NOMO-1 treated with DMSO at 0.1 percent for 48 hours (cell line): ENCODE results near the gene OR56A1.
A peak's percentile ranks its signal among the peaks of the same experiment; 100 is the strongest.
"Not testable (repeated sequence)": the region's sequence is repeated elsewhere in the genome, so short reads cannot be mapped to it uniquely, and the experiment has no call there.

Experiments
- DNase-seq: peaks from one replicate; lab custom pipeline; 2025; ENCODE audit not compliant: unreplicated experiment; lab: John Stamatoyannopoulos, UW

OR56A1 gene, protein sequence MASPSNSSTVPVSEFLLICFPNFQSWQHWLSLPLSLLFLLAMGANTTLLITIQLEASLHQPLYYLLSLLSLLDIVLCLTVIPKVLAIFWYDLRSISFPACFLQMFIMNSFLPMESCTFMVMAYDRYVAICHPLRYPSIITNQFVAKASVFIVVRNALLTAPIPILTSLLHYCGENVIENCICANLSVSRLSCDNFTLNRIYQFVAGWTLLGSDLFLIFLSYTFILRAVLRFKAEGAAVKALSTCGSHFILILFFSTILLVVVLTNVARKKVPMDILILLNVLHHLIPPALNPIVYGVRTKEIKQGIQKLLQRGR

DNA sequence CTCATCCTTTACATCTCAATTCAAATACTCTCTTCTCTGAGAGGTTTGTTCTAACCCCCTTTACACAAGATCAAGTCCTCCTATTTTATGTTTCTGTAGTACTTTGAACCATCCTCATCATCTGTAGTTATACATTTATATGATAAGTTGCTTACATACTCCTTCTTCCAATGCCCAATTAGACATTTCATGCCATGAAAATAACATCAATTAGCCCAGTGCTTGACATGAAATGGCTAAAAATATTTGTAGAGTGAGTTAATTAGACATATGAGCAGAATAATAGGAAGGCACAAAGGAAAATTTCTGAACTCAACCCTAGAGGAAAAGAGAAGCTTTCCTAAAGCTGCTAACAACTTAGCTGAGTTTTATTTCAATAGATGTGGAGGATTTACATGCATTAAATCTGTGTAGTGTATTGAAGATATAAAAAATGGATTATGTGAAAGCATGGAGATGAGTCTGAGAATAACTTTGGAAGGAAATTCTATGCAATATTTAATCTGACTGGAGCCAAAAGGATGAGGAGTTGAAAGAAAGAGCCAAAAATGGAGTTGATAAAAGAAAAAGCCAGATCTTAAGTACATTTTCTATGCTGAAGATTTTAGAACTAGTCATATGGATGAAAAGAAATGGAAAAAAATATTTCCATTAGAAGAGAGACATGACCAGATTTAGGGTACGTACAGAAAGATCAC is at the start of gene OR56A1:
OR56A1 (minus strand) TSS at position 51 of the 698 bp plus-strand sequence. CDS start 3,066 bp downstream, outside the sequence.
- DNase-seq, result no peak

DNA sequence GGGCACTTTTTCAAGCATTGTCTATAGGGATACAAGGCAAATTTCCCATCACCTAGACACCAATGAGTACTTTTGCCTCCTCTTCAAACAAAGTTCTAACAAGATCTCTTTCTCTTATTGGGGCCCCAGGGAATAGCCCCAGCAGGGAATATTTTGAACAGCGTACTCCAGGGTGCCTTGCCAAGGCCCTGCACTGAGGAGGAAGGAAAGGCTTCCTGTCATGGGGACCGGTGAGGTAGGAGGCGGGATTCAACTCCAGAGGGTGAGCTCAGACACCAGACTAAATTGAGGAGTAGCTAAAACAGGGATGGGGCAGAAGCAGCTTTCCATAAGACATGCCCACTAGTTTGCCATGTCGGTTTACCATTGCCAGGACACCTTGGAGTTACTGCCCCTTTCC is 48.9 kb upstream of the OR56A1 start:
- no peak for DNase-seq

GRCh38 chr11:6077723-6078122 is 47.2 kb upstream of the OR56A1 start:
- DNase-seq, result no peak

GRCh38 chr11:6076443-6076842 is 45.9 kb upstream of the OR56A1 start:
- not testable (repeated sequence) for DNase-seq

GRCh38 chr11:6067502-6067901 is 36.9 kb upstream of the OR56A1 start:
- no peak for DNase-seq

DNA sequence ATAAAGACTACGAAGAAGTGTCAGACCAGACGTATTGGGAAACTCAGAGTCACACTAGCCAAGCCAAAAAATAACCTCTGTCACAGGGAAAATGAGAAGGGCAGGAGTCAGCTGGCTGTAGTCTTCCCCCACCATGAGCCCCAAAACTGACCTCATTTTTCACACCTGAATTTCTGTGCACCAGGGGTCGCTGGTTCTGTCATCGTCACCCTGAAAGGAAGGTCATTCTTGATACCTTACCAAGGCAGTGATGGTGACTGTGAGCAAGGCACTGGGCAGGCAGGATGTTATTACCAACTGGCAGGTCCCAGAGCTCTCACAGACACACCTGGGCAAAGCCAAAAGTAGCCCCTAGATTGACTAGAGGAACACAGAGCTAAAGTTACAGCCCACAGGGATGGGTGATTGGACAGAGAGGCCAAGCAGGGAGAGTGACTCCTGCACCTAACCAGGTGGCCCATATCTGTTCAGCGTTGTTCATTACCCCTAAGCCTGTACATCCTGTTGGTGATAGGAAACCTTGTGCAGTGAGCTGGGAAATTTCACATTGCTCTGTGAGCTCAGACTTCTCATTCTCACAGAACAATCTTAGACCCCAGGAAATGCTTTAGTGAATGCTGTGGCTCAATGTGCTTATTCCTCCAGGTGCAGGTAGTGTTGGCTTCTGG is 32.3 kb upstream of the OR56A1 start:
- no peak for DNase-seq

DNA sequence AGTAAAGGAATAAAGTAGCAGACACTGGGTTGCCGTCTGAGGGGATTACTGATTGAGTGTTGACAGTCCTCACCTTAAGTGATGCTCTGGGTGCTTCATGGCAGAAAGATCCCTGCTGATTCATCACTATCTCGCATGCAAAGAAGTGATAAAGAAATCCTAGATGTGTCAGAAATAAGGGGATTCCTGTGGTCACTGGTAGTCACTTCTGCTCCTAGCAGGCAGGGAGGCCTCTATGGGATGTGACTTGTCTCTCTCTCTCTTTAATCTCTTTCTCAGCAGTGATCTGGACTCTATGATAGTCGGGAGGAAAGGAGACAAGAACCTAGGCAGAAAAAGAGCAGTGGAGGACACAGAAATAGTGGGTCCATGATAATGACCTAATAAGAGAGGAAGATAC is 30.9 kb upstream of the OR56A1 start:
- DNase-seq, result no peak

DNA sequence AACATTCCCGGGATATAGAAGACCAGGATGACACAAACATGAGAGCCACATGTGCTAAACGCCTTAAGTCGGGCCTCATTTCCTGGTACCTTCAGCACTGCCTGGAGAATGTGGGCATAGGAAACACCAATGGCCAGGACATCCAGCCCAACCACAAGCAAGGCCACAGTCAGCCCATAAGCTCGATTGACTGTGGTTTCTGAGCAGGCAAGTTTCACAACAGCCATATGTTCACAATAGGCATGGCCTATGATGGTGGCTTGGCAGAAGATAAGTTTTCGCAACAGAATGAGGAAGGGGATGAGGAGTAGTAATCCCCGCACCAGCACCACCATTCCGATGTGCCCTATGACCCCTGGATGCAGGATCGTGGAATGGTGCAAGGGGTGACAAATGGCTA is 26.9 kb upstream of the OR56A1 start:
- peak; percentile 8 for DNase-seq

- no peak for DNase-seq
Observed at GRCh38 chr11:6055569-6055968, 25.0 kb upstream of the OR56A1 start.

GRCh38 chr11:6052374-6052773 is 21.8 kb upstream of the OR56A1 start:
- DNase-seq, result no peak

- DNase-seq, result no peak
Observed at GRCh38 chr11:6040874-6041273, 10.3 kb upstream of the OR56A1 start.

DNA sequence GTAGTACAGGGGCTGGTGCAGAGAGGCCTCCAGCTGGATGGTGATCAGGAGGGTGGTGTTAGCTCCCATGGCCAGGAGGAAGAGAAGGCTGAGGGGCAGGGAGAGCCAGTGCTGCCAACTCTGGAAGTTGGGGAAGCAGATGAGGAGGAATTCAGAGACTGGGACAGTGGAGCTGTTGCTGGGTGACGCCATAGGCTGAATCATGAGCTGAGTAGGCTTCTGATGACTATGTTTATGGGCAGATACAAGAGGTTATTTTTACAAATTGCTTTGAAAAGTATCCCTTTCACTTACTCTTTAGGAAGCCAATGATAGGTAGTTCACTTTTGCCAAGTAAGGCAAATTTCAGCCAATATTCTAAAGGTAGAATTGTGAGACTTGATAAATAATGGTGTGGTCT is 3.1 kb downstream of the OR56A1 start:
- no peak for DNase-seq

DNA sequence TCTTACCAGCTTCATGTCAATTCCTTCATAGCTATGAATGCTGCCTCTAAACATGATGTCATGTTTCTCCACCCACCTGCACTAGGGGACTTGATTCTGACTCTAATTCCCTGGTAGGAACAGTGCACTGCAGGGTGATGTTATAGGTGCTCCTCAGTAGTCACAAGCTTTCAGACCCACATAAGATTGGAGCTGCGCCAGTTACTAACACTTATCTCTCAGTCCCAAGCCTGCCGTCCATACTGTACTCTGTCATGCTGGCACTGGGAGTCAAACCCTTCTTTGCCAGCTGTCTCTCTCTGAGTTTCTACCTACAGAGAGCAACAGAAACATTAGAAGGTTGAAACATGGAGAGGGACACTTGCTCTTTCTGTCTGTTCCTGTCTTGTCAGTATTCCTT is 5.5 kb downstream of the OR56A1 start:
- DNase-seq, result no peak

DNA sequence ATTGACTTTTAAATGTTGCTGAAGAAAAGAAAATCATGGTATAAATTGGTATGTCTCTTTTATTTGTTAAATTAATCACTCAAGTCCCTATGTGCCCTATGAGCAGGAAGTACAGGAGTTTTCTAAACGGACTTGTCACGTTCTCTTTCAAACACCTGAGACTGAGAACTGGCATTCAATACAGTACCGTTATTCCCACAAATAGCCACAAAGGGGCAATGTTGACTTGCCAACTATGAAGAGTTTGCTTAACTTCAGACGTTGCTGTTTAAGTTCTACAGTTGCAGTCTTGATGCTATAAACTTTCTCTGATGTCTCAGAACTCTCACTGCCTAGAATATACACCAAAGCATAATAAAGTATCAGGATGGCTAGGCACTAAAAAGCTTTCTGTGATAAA is 7.6 kb downstream of the OR56A1 start:
- peak; percentile 67 for DNase-seq

DNA sequence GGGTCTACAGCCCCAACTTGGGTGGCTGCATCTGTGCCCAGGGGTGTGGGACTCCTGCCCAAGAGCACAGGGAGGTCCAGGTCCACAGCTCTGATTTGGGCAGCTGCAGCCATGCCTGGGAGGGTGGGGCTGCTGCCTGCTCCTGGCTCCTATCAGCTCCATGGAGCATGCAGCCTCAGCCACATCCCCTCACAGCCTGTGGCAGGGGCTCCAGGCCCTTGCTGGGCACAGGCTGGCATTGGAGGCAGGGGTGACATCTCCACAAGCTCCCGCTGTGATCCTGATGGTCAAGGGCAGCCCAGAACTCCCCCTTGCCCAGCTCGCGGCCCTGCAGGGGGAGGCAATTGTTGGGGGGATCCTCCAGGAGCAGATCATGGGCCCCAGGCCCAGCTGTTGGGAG is 17.5 kb downstream of the OR56A1 start:
- no peak for DNase-seq

- DNase-seq, result peak; percentile 48
Observed at GRCh38 chr11:6012035-6012668, 18.4 kb downstream of the OR56A1 start.

GRCh38 chr11:6006846-6007245 is 23.7 kb downstream of the OR56A1 start, which contains the start of gene OR56A4:
TSS of gene OR56A4 (minus strand) at chr11:6006946. CDS start at chr11:6002992, 3,954 bp downstream.
- DNase-seq, result no peak

DNA sequence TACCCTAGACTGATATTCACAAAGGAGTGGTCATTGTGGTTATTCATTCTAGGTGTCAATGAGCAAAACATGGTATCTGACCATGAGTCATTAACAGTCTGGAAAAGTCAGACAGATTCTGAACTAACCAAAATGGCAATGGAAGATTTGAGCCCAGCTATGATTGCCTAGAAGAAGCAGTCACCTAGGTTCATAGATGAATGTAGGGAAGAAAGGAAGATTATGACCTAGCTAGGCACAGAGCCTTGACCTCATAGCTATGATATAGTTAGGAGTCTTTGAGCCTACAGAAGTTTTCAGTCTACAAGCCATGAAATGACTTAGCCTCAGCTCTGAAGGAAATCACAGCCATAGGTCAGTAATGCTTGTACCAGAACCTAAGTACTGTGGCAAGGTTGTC is 24.2 kb downstream of the OR56A1 start:
- no peak for DNase-seq

DNA sequence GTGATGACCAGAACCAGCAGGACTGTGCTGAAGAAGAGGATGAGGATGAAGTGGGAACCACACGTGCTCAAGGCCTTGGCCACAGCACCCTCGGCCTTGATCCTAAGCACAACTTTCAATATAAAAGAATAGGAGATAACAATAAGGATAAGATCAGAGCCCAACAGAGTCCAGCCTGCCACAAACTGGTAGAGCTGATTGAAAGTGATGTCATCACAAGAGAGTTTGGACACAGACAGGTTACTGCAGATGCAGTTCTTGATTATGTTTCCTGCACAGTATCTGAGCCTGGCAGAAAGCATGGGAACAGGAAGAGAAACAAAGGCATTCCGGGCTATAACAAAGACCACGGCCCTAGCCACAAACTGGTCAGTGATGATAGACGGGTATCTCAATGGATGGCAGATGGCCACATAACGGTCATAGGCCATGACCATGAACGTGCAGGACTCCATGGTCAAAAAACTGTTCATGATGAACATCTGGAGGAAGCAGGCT is 28.3 kb downstream of the OR56A1 start:
- DNase-seq, result no peak

- no peak for DNase-seq
Observed at GRCh38 chr11:5994791-5995190, 35.8 kb downstream of the OR56A1 start.

DNA sequence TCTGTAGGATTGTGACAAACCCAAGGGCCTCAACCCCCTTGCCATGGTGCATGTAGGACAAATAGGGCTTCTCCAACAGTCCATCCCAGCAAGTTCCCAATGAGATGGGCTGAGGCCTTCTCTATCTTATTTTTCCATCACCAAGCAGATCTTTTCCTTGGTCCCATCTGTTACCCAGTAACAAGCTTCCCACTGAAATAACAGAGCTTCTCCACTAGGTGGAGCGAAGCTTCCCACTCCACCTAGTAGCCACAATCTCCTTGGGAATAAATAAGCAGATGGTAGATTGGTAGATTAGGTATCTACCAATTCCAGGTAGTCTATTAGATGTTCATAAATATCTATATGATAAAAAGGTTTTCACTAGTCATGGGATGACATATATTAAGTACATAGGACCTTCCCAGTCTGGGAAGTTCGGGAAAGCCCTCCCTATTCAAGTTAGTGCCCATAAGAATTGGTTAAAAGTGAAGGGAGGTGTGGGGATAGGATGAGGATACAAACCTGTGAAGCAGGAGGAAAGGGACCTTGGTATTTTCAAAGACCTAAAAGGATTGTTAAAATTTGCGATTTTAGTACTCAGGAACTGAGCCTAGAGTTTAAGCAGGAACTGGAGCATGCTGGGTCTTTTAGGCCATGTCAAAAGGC is 37.8 kb downstream of the OR56A1 start:
- DNase-seq, result peak; percentile 15
